GM20431 (cell line): ENCODE data around the gene VAMP2.
"Not testable (repeated sequence)": the region's sequence is repeated elsewhere in the genome, so short reads cannot be mapped to it uniquely, and the experiment has no call there.

Experiments used
- in situ Hi-C: fragments of 300-500 bp; cut with MseI, MboI; formaldehyde crosslinking; loops from one replicate; pipeline ENCODE4 v1.15.0; 2020; ENCODE audit warnings: low sequenced_read_pairs; ENCODE audit not compliant: unreplicated experiment

VAMP2 gene

GRCh38 chr17:8176998-8177731, 14.4 kb upstream of the VAMP2 start:
- in situ Hi-C loops = no loop called here

- in situ Hi-C loops = no loop called here
Observed at GRCh38 chr17:8176197-8176940, 13.6 kb upstream of the VAMP2 start, which contains the start of gene TMEM107. Gene TMEM107 (minus strand): TSS chr17:8176380. CDS start chr17:8176286, 94 bp downstream.

DNA sequence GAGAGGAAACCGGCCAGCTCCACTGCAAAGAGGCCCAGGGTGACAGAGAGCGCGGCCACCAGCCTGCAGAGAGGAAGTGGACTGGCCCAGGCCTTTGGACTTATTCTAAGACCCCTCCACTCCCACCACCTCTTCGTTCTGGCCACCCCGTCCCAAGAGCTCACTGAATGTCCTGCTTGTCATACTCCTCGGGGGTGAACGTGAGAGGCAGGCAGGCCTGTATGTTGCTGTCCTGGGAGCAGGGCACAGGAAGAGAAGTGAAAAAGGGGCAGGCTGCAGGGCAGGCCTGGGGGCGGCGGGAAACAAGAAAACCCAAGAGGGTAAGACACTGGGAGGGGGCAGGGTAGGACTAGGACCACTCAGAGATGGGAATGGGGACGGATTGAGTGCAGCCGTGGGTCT, 13.0 kb upstream of the VAMP2 start:
- in situ Hi-C loops = no loop called here

- in situ Hi-C loops = no loop called here
Observed at GRCh38 chr17:8173871-8174322, 11.1 kb upstream of the VAMP2 start.

DNA sequence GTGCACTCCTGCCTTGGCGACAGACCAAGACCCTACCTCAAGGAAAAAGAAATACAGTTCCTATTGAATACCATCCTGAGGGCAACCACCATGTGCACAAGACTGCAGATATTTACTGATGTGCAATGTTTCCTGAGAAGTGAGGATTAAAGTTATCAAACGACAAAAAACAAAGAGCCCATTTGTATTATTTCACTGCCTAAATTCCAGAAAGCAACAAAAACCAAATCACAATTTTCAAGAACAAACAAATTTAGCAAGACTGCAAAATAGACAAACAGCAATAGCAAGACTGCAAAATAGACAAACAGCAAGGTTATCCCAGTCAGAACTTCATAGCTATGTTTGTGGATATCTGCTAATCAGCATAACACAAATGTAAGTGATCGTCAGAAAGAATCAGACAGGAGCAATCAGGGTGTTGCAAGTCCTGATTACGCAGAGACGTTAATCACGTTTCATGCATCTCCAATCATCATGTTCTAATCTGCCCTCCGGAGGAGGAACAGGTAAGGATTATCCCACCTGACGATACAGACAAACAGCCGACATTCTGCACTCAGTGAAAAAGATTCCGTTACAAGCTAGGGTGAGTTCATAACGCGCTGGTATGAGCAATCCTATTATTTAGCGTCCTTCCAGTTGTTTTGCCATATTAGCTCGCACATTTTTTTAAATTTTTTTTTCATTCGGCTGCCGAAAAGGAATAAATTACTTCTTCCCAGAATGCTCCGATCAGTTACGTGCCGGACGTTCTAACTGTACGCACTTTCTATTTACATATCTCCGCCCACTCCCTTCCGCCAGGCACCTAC, 10.5 kb upstream of the VAMP2 start:
- in situ Hi-C loops = no loop called here

DNA sequence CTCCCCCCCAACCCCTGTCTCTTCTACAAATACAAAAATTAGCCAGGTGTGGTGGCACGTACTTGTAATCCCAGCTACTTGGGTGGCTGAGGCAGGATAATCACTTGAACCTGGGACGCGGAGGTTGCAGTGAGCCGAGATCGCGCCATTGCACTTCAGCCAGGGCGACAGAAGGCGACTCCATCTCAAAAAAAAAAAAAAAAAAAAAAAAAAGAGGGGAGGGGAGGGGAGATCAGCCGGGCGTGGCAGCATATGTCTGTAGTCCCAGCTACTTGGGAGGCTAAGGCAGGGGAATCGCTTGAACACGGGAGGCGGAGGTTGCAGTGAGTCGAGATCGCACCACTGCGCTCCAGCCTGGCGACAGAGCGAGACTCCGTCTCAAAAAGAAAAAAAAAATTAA, 7.4 kb upstream of the VAMP2 start:
- in situ Hi-C loops = not testable (repeated sequence)

DNA sequence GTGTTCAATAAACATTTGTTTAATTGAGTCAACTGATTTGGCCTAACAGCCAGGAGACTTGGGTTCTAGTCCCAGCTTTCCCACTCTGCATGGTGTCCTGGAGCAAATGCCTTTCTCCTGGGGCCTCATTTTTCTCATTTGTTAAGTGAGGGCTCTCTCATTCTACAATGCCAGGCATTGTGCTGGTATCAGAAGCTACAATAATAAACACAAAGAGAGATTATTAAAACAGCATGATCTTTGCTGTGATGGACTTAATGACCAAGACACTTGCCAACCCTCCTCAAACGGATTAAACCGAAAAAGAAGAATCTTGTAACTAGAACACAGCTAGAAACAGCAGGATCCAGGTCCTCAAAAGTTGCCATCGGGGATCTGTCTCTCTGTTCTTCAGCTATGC, 4.8 kb upstream of the VAMP2 start:
- in situ Hi-C loops = no loop called here

GRCh38 chr17:8166731-8167130, 4.0 kb upstream of the VAMP2 start:
- in situ Hi-C loops = no loop called here

GRCh38 chr17:8164815-8165131, 2.0 kb upstream of the VAMP2 start:
- in situ Hi-C loops = no loop called here

- in situ Hi-C loops = no loop called here
Observed at GRCh38 chr17:8163978-8164814, 1.4 kb upstream of the VAMP2 start.

DNA sequence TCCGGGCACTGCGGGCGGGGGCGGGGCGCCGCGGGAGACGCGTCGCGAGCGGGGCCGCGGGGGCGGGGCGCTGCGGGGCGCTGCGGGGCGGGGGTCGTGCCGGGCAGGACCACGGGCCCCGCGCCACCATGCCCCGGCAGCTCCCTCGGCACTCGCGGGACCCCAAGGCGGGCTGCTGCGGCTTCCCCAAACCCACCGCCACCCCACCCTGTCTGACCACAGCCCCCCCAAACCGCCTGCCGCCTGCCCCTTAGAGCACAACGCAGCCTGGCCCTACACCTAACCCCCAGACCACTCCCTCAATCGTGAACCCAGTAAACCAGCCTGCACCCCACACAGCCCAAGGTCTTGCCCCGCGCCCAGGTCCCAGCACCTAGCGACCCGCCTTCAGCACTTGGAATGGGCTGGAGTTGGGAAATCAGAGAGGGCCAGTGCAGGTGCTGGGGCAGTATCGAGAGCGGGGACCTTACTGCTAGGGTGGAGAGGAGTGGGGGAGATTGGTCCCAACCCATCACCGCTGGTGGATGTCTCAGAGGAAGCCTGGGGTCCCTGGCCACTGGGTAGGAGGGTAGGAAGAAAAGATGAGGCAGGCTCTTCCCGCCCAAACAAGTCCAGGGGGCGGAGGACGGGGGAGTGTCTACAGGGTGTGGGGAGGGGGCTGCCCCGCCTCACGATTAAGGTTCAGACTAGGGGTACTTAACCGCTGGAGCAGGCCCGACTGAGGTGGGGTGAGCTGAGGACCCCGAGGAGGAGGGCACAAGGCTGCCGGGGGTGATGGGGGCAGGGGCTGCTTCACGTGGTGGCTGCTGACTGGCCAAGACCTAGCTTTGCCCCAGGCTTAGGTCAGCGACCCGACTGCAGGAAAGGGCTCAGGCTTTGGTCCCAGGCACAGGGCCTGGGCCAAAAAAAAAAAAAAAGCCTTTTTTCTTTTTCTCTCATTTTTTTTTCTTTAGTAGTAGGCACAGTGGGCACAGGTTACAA, 539 bp upstream of the VAMP2 start:
- in situ Hi-C loops = no loop called here

DNA sequence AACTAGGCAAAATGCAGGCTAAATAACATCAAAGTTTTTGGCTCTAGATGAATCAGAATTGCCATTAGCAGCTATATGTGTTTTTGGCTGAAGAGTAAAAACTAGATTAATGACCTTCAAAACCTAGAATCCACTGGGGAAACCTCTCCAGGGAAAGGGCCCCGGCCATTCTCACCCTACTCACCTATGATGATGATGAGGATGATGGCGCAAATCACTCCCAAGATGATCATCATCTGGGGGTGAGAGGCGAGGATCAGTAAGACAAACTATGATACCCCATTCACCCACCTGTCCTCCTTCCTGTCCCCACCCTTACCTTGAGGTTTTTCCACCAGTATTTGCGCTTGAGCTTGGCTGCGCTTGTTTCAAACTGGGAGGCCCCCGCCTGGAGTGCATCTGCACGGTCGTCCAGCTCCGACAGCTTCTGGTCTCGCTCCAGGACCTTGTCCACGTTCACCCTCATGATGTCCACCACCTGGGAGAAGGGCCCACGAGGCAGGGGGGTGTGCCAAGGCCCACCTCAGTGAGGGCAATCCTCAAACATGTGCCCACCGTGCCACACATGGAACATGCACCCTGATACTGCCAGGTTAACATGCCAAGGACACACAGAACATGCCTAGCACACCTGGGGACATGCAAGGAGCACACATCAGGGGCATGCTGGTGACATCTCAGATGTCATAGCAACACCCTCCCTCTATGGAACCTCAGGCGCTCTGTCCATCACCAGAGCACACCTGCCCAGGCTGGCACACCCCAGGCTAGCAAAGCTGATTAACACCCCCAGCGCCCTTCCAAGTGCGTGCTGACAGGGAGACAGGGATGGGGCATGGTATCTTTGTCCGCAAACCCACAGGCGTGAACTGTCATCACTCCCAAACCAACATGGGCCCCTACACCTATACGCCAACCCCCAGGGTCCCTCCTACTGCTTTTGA, 1.2 kb downstream of the VAMP2 start:
- in situ Hi-C loops = no loop called here

GRCh38 chr17:8160741-8161221, 2.0 kb downstream of the VAMP2 start:
- in situ Hi-C loops = no loop called here

DNA sequence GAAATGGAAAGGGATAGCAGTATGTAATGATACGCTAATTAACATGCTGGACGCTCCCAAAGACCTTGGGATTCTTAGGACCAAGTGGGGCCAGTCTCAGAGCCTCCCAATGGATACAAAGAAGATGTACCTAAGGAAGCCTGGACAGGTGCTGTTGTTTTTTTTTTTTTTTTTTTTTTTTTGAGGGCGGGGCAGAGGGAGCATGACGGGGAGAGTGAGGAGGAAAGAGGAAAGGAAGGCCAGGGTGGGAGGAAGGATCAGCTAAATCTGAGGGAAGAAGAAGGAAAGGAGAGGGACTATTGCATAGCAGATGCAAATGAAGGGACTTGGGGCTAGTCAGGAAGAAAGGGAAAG, 2.5 kb downstream of the VAMP2 start:
- in situ Hi-C loops = no loop called here

GRCh38 chr17:8159459-8160223, 3.1 kb downstream of the VAMP2 start:
- in situ Hi-C loops = no loop called here

DNA sequence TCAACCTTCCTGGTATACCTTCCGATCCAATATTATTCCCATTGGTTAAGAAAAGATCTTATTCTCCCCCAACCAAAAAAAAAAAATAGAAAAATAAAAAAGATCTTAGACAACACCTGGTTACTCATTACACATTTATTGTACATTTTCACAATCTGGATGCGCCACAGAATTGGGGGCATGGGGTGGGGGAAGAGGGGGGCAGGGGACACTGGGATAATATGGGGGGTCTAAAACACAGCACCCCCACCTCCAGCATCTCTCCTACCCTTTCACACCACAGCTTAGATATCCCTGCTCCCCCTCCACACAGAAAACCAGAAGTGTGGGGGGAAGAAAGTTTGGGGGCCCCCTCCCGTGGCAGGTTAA, 3.7 kb downstream of the VAMP2 start:
- in situ Hi-C loops = no loop called here
